D721Med (cell line): ENCODE data around the gene ADSS2.

Experiments used
- DNase-seq: peaks from one replicate; pipeline ENCODE4 v3.0.0; 2011; ENCODE audit warnings: low spot score; ENCODE audit not compliant: insufficient read length
- FAIRE-seq: peaks from 2 replicates; lab custom pipeline; 2011; peaks lifted over from hg19 to GRCh38; lab: Jason Lieb, UNC
- CTCF ChIP-seq: IDR thresholded peaks from 2 replicates; pipeline ENCODE4 v1.5.1; 2012; ENCODE audit warnings: mild to moderate bottlenecking, control low read depth; ENCODE audit not compliant: insufficient read depth; ENCODE audit errors: missing control alignments

ADSS2 gene

GRCh38 chr1:244400974-244401373 is 50.7 kb downstream of the ADSS2 start:
- no peak for TF ChIP-seq CTCF
- peak; percentile 11 for FAIRE-seq
- DNase-seq = no peak

GRCh38 chr1:244397131-244397530 is 54.6 kb downstream of the ADSS2 start:
- no peak for DNase-seq
- TF ChIP-seq CTCF = no peak
- peak; percentile 93 for FAIRE-seq

- FAIRE-seq = no peak
- DNase-seq = no peak
- TF ChIP-seq CTCF = no peak
These were observed 55.7 kb downstream of the ADSS2 start for GRCh38 chr1:244395965-244396364.

- no peak for TF ChIP-seq CTCF
- DNase-seq = no peak
- FAIRE-seq = no peak
These were observed 56.6 kb downstream of the ADSS2 start for GRCh38 chr1:244394826-244395765.

- TF ChIP-seq CTCF = no peak
- FAIRE-seq (no peak), DNase-seq (no peak)
These were observed 57.4 kb downstream of the ADSS2 start for GRCh38 chr1:244394346-244394745.

- no peak for TF ChIP-seq CTCF
- FAIRE-seq = no peak
These were observed 58.0 kb downstream of the ADSS2 start for GRCh38 chr1:244393604-244394176.

GRCh38 chr1:244391761-244392160 is 59.9 kb downstream of the ADSS2 start:
- DNase-seq (no peak), FAIRE-seq (no peak)
- TF ChIP-seq CTCF = no peak

More at GRCh38 chr1:244393604-244394176, 58.0 kb downstream of the ADSS2 start:
- DNase-seq = no peak
